Measurements from ENCODE around the gene DHX32. TPM values are rescaled to one million over a fixed set of nuclear protein-coding genes. Genes with fewer than 3 reads are reported as not detected.
A peak's percentile ranks its signal among the peaks of the same experiment; 100 is the strongest.

DHX32 gene
- total RNA-seq, 1 donor from 2014 or later, result 31.9 TPM

GRCh38 chr10:125827133-125827532 lies 54.0 kb downstream of the DHX32 start:
- intact Hi-C loops (cut with DNase I), result no loop called here
- no peaks in the 10 kb centered on the region for H3K9me3 ChIP-seq

GRCh38 chr10:125824736-125825135 lies 56.4 kb downstream of the DHX32 start:
- H3K4me1 ChIP-seq, result peaks cover 34% of the 10 kb centered on the region
- intact Hi-C loops (cut with DNase I), result no loop called here
- DNase-seq, result no peak
- H3K27ac ChIP-seq, result no peak overlapping the region
- H3K27me3 ChIP-seq (ENCODE audit: low read depth), result no peaks in the 10 kb centered on the region
- H3K9me3 ChIP-seq, result no peaks in the 10 kb centered on the region
- peaks cover 33% of the 10 kb centered on the region for H3K36me3 ChIP-seq
- no peak for ATAC-seq
- peak overlapping the region; percentile 89 for H3K4me3 ChIP-seq
- no peak for TF ChIP-seq CTCF (IDR thresholded peaks at IDR 0.05)

More at GRCh38 chr10:125827133-125827532, 54.0 kb downstream of the DHX32 start:
- DNase-seq, result no peak
- Histone ChIP-seq H3K27me3 (ENCODE audit: low read depth) (no peaks in the 10 kb centered on the region), H3K4me1 (peaks cover 26% of the 10 kb centered on the region), H3K36me3 (peaks cover 57% of the 10 kb centered on the region), H3K4me3 (no peak overlapping the region), H3K27ac (no peak overlapping the region)
- no peak for ATAC-seq
- TF ChIP-seq CTCF (IDR thresholded peaks at IDR 0.05), result no peak

GRCh38 chr10:125823663-125824251 lies 57.3 kb downstream of the DHX32 start:
- no peaks in the 10 kb centered on the region for H3K9me3 ChIP-seq
- intact Hi-C loops (cut with DNase I), result no loop called here
- no peaks in the 10 kb centered on the region for H3K27me3 ChIP-seq (ENCODE audit: low read depth)
- peak overlapping the region; percentile 93 for H3K27ac ChIP-seq
- H3K4me3 ChIP-seq, result peak overlapping the region; percentile 89
- peaks cover 34% of the 10 kb centered on the region for H3K4me1 ChIP-seq
- TF ChIP-seq CTCF (IDR thresholded peaks at IDR 0.05), result no peak
- ATAC-seq (peak in 1 of 2 donors; percentile 1), DNase-seq (no peak)
- peaks cover 23% of the 10 kb centered on the region for H3K36me3 ChIP-seq

GRCh38 chr10:125822878-125823662 lies 58.0 kb downstream of the DHX32 start, which contains the start of the genes BCCIP and UROS:
Gene BCCIP (plus strand): TSS chr10:125823546. CDS start chr10:125823558, 12 bp downstream.
Gene UROS (minus strand): TSS chr10:125823258. CDS start chr10:125816499, 6,759 bp downstream.
- Histone ChIP-seq H3K4me3 (peak within 1 kb of the TSS; percentile 89), H3K9me3 (no peaks in the 10 kb centered on the region), H3K36me3 (peaks cover 16% of the 10 kb centered on the region), H3K4me1 (peaks cover 34% of the 10 kb centered on the region), H3K27me3 (ENCODE audit: low read depth) (no peaks in the 10 kb centered on the region), H3K27ac (peak within 1 kb of the TSS; percentile 93)
- intact Hi-C loops (cut with DNase I), result no loop called here
- ATAC-seq (peak; percentile 98), DNase-seq (peak; percentile 96)
- TF ChIP-seq CTCF (IDR thresholded peaks at IDR 0.05), result no peak

GRCh38 chr10:125820701-125821100 lies 60.4 kb downstream of the DHX32 start:
- no peak overlapping the region for H3K4me3 ChIP-seq
- peaks cover 5% of the 10 kb centered on the region for H3K36me3 ChIP-seq
- peaks cover 29% of the 10 kb centered on the region for H3K4me1 ChIP-seq
- DNase-seq (no peak), ATAC-seq (no peak)
- no peaks in the 10 kb centered on the region for H3K27me3 ChIP-seq (ENCODE audit: low read depth)
- no peak for TF ChIP-seq CTCF (IDR thresholded peaks at IDR 0.05)
- intact Hi-C loops (cut with DNase I), result no loop called here
- no peaks in the 10 kb centered on the region for H3K9me3 ChIP-seq
- no peak overlapping the region for H3K27ac ChIP-seq

Measured in lower lobe of right lung (tissue), 2 donors.